Endothelial cell (in vitro differentiated cells): ENCODE results near the gene DLGAP1. TPM values are rescaled to one million over a fixed set of nuclear protein-coding genes. Genes with fewer than 3 reads are reported as not detected.

Experiments
- DNase-seq: peaks from one replicate; pipeline ENCODE4 v3.0.0; 2021; ENCODE audit warnings: low spot score
- H3K27ac Mint-ChIP-seq: one replicate; pipeline ENCODE4 v1.8.0; 2021; ENCODE audit warnings: mixed read lengths, inconsistent platforms; ENCODE audit not compliant: unreplicated experiment
- H3K27me3 Mint-ChIP-seq: one replicate; pipeline ENCODE4 v1.8.0; 2021; ENCODE audit warnings: mild to moderate bottlenecking, moderate library complexity, mixed read lengths, inconsistent platforms; ENCODE audit not compliant: unreplicated experiment
- H3K36me3 Mint-ChIP-seq: one replicate; pipeline ENCODE4 v1.8.0; 2021; ENCODE audit warnings: mild to moderate bottlenecking, low read depth, mixed read lengths, inconsistent platforms; ENCODE audit not compliant: unreplicated experiment
- H3K4me1 Mint-ChIP-seq: one replicate; pipeline ENCODE4 v1.8.0; 2021; ENCODE audit warnings: mild to moderate bottlenecking, mixed read lengths, inconsistent platforms; ENCODE audit not compliant: unreplicated experiment
- H3K4me3 Mint-ChIP-seq: one replicate; pipeline ENCODE4 v1.8.0; 2021; ENCODE audit warnings: mild to moderate bottlenecking, mixed read lengths, inconsistent platforms; ENCODE audit not compliant: unreplicated experiment
- H3K9me3 Mint-ChIP-seq: one replicate; pipeline ENCODE4 v1.8.0; 2021; ENCODE audit warnings: mixed read lengths, inconsistent platforms; ENCODE audit not compliant: unreplicated experiment
- CTCF ChIP-seq: fragments of 200-600 bp; sonication (generic); IDR thresholded peaks from one replicate; pipeline ENCODE4 v1.5.0; 2021; ENCODE audit warnings: antibody characterized with exemption; ENCODE audit not compliant: unreplicated experiment
- total RNA-seq: library from RNA; stranded (reverse); fragmentation: NEBNext Ultra II Directional; extraction: Animal tissue kit (Norgen Biotek cat#: 25700); gene quantifications from one replicate; pipeline ENCODE4 v1.2.1, GENCODE V29; 2021; ENCODE audit not compliant: unreplicated experiment

DLGAP1 gene
- total RNA-seq, 1 donor from 2014 or later = 1.8 TPM

- Mint-ChIP-seq H3K27ac (no peak overlapping the region), H3K4me1 (no peaks in the 10 kb centered on the region), H3K4me3 (no peak overlapping the region), H3K27me3 (no peaks in the 10 kb centered on the region), H3K36me3 (no peaks in the 10 kb centered on the region), H3K9me3 (no peaks in the 10 kb centered on the region)
- DNase-seq = no peak
- TF ChIP-seq CTCF = no peak
Observed at GRCh38 chr18:3851159-3851558, 603.9 kb downstream of the DLGAP1 start.

DNA sequence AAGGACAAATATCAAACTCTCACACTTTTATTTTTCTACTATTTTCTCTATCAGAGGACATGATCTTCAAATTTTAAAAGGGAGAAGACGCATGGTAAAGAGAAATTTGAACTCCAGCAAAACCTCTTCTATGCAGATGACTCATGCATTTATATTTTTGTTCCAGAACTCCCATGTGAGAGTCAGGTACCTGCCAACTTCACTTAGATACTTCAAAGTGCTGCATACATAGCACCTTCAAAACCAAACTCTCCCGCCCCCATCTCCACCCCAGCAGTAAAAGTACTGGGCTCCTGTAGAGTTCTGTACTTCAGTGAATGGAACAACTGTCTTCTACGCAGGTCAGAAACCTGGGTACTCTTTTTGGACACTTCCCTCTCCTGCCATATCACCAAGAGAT is 606.8 kb downstream of the DLGAP1 start:
- H3K27me3 Mint-ChIP-seq = no peaks in the 10 kb centered on the region
- no peak overlapping the region for H3K27ac Mint-ChIP-seq
- H3K4me1 Mint-ChIP-seq = no peaks in the 10 kb centered on the region
- no peaks in the 10 kb centered on the region for H3K9me3 Mint-ChIP-seq
- no peak for TF ChIP-seq CTCF
- no peak for DNase-seq
- H3K4me3 Mint-ChIP-seq = no peak overlapping the region
- no peaks in the 10 kb centered on the region for H3K36me3 Mint-ChIP-seq

- Mint-ChIP-seq H3K4me3 (no peak overlapping the region), H3K4me1 (no peaks in the 10 kb centered on the region), H3K27ac (no peak overlapping the region), H3K9me3 (no peaks in the 10 kb centered on the region), H3K27me3 (no peaks in the 10 kb centered on the region), H3K36me3 (no peaks in the 10 kb centered on the region)
- no peak for TF ChIP-seq CTCF
- DNase-seq = no peak
Observed at GRCh38 chr18:3845161-3845560, 609.9 kb downstream of the DLGAP1 start.

GRCh38 chr18:3842844-3843243 is 612.3 kb downstream of the DLGAP1 start:
- DNase-seq = no peak
- no peaks in the 10 kb centered on the region for H3K4me1 Mint-ChIP-seq
- no peak overlapping the region for H3K27ac Mint-ChIP-seq
- H3K4me3 Mint-ChIP-seq = no peak overlapping the region
- no peaks in the 10 kb centered on the region for H3K36me3 Mint-ChIP-seq
- no peaks in the 10 kb centered on the region for H3K27me3 Mint-ChIP-seq
- no peak for TF ChIP-seq CTCF
- no peaks in the 10 kb centered on the region for H3K9me3 Mint-ChIP-seq

GRCh38 chr18:3840766-3841165 is 614.3 kb downstream of the DLGAP1 start:
- Mint-ChIP-seq H3K4me1 (no peaks in the 10 kb centered on the region), H3K27ac (no peak overlapping the region), H3K27me3 (no peaks in the 10 kb centered on the region), H3K9me3 (no peaks in the 10 kb centered on the region), H3K36me3 (no peaks in the 10 kb centered on the region), H3K4me3 (no peak overlapping the region)
- DNase-seq = no peak
- no peak for TF ChIP-seq CTCF
